ENCODE results near the gene OR2H2.

Gene OR2H2

GRCh38 chr6:29603930-29604329 lies 19.0 kb downstream of the OR2H2 start:
- H3K9me3 ChIP-seq (ENCODE audit: control insufficient read depth, insufficient read depth, low read depth, low read length) = no peaks in the 10 kb centered on the region
- ChIA-PET POLR2A (interaction anchor here (1.4 kb wide), 1 partner anchor 21 kb away, joined by 3 read pairs; no protein-coding TSS in a partner anchor), CTCF (interaction anchor here (0.8 to 2.0 kb wide), 2 partner anchors 15 to 189 kb away, joined by 4 to 9 read pairs; partner anchors contain the start of gene OR12D1)
- peaks cover 40 to 93% of the 10 kb centered on the region in 2 experiments; a peak in 2 of 3 replicates for H3K36me3 ChIP-seq (ENCODE audit: control insufficient read depth in 2 of 2, insufficient read depth in 1 of 2, low read length in 2 of 2)
- H3K4me1 ChIP-seq (ENCODE audit: control insufficient read depth, insufficient read depth, low read length) = no peaks in the 10 kb centered on the region
- H3K27ac ChIP-seq (ENCODE audit: extremely low read depth, low read depth, low read length) = no peak overlapping the region
- H3K4me3 ChIP-seq (ENCODE audit: low read depth, low read length) = no peak overlapping the region
- TF ChIP-seq PRDM10 (tag by site-specific recombination; IDR thresholded peaks at IDR 0.05) (peak; percentile 48; the same call in 1 of the 2 replicates), SP7 (tag by site-specific recombination; IDR thresholded peaks at IDR 0.05) (0 out of 2 replicates have a peak, but pooled peaks have one; percentile 17), ZNF639 (tag by site-specific recombination; IDR thresholded peaks at IDR 0.05) (no peak)

- Histone ChIP-seq H3K9me3 (ENCODE audit: control insufficient read depth, insufficient read depth, low read depth, low read length) (no peaks in the 10 kb centered on the region), H3K4me1 (ENCODE audit: control insufficient read depth, insufficient read depth, low read length) (no peaks in the 10 kb centered on the region), H3K36me3 (ENCODE audit: control insufficient read depth in 2 of 2, insufficient read depth in 1 of 2, low read length in 2 of 2) (peaks cover 52 to 99% of the 10 kb centered on the region in 2 experiments), H3K27ac (ENCODE audit: extremely low read depth, low read depth, low read length) (no peak overlapping the region), H3K4me3 (ENCODE audit: low read depth, low read length) (no peak overlapping the region)
- TF ChIP-seq ZNF280D (tag by site-specific recombination; IDR thresholded peaks at IDR 0.05) (no peak), SALL2 (tag by site-specific recombination; IDR thresholded peaks at IDR 0.05; ENCODE audit: borderline replicate concordance) (no peak), ZNF768 (tag by site-specific recombination; IDR thresholded peaks at IDR 0.05) (no peak), EGR2 (tag by site-specific recombination; IDR thresholded peaks at IDR 0.05; ENCODE audit: low read depth) (no peak), ZNF138 (tag by site-specific recombination; IDR thresholded peaks at IDR 0.05; ENCODE audit: borderline replicate concordance) (no peak), ZNF350 (tag by site-specific recombination; IDR thresholded peaks at IDR 0.05) (no peak), ZNF223 (tag by site-specific recombination; IDR thresholded peaks at IDR 0.05) (no peak), CTCF (tag by site-specific recombination; IDR thresholded peaks at IDR 0.05) (no peak)
- ChIA-PET CTCF (interaction anchor here (0.6 to 2.7 kb wide), 2 partner anchors 10 to 178 kb away, joined by 3 to 15 read pairs; no protein-coding TSS in a partner anchor), POLR2A (interaction anchor here (2.0 kb wide), 1 partner anchor 9 kb away, joined by 5 read pairs; no protein-coding TSS in a partner anchor)
Observed at GRCh38 chr6:29608131-29608530, 23.2 kb downstream of the OR2H2 start.
